Endodermal cell (in vitro differentiated cells): ENCODE results near the gene TLCD3A. TPM values are rescaled to one million over a fixed set of nuclear protein-coding genes. Genes with fewer than 3 reads are reported as not detected.

Experiments
- DNase-seq: peaks from one replicate; pipeline ENCODE4 v3.0.0-alpha.2; 2017
- H3K27ac ChIP-seq: 2 replicates; pipeline ENCODE4 v1.5.1; 2013; ENCODE audit warnings: mild to moderate bottlenecking, low read depth, low read length, moderate library complexity
- H3K27me3 ChIP-seq: 2 replicates; pipeline ENCODE4 v1.6.1; 2013; ENCODE audit warnings: mild to moderate bottlenecking, low read length, moderate library complexity; ENCODE audit not compliant: insufficient read depth, control insufficient read depth, poor library complexity, severe bottlenecking
- H3K36me3 ChIP-seq: 2 replicates; pipeline ENCODE4 v1.7.0; 2013; ENCODE audit warnings: mild to moderate bottlenecking, low read length, moderate library complexity; ENCODE audit not compliant: control insufficient read depth, insufficient read depth
- H3K4me1 ChIP-seq: one replicate; pipeline ENCODE4 v1.7.0; 2013; ENCODE audit warnings: low read length; ENCODE audit not compliant: control insufficient read depth, insufficient read depth
- H3K4me3 ChIP-seq: 2 replicates; pipeline ENCODE4 v1.5.1; 2013; ENCODE audit warnings: mild to moderate bottlenecking, low read length, moderate library complexity
- H3K9ac ChIP-seq: 2 replicates; pipeline ENCODE4 v1.6.1; 2013; ENCODE audit warnings: mild to moderate bottlenecking, low read length, moderate library complexity; ENCODE audit not compliant: poor library complexity, severe bottlenecking; ENCODE audit errors: extremely low read depth
- H3K9me3 ChIP-seq: 2 replicates; pipeline ENCODE4 v1.6.1; 2013; ENCODE audit warnings: mild to moderate bottlenecking, low read length, moderate library complexity; ENCODE audit not compliant: control insufficient read depth
- H3K27ac Mint-ChIP-seq: 2 replicates; pipeline ENCODE4 v1.8.0; 2020; ENCODE audit warnings: mixed read lengths
- H3K27me3 Mint-ChIP-seq: 2 replicates; pipeline ENCODE4 v1.8.0; 2021; ENCODE audit warnings: mild to moderate bottlenecking, mixed read lengths; ENCODE audit not compliant: insufficient read depth
- H3K36me3 Mint-ChIP-seq: 2 replicates; pipeline ENCODE4 v1.8.0; 2020; ENCODE audit warnings: low read depth, mixed read lengths
- H3K4me1 Mint-ChIP-seq: 2 replicates; pipeline ENCODE4 v1.8.0; 2020; ENCODE audit warnings: mixed read lengths
- H3K4me3 Mint-ChIP-seq: 2 replicates; pipeline ENCODE4 v1.8.0; 2020; ENCODE audit warnings: mild to moderate bottlenecking, moderate library complexity, mixed read lengths
- H3K9me3 Mint-ChIP-seq: 2 replicates; pipeline ENCODE4 v1.8.0; 2020; ENCODE audit warnings: mild to moderate bottlenecking, mixed read lengths
- WGBS, 2 experiments: methylation state at CpG; one replicate each; pipeline versions ENCODE4 v1.1.5 to v1.1.7; 2013; ENCODE audit warnings: missing lambda C conversion rate in 2 of 2, mixed read lengths in 1 of 2; ENCODE audit not compliant: insufficient coverage in 1 of 2, insufficient read length in 1 of 2; 5-methylcytosine and 5-hydroxymethylcytosine counted together
- total RNA-seq, 2 donors: library from RNA; stranded (reverse); fragmentation: NEBNext Ultra II Directional in 1 of 2; extraction: Animal tissue kit (Norgen Biotek cat#: 25700) in 1 of 2; gene quantifications; 2 replicates in 1 of 2; 3 replicates in 1 of 2; pipeline ENCODE4 v1.2.1, GENCODE V29; 2021
- TF ChIP-seq, protein P1 (sequence below): fragments of 200-600 bp; sonication (generic); conservative IDR thresholded peaks from 2 replicates; pipeline ENCODE4 v1.5.0; 2021; ENCODE audit warnings: antibody characterized with exemption, mild to moderate bottlenecking

TLCD3A gene
- total RNA-seq, 2 donors from 2014 or later = 16.6 to 28.8 TPM

- peaks cover 6% of the 10 kb centered on the region for H3K9me3 Mint-ChIP-seq
- no peak overlapping the region for H3K9ac ChIP-seq
- H3K27me3 Mint-ChIP-seq = no peaks in the 10 kb centered on the region
- peaks cover 8% of the 10 kb centered on the region for H3K4me1 Mint-ChIP-seq
- H3K4me3 ChIP-seq = no peak overlapping the region
- H3K36me3 Mint-ChIP-seq = peaks cover 70% of the 10 kb centered on the region
- peaks cover 19% of the 10 kb centered on the region for H3K9me3 ChIP-seq
- DNase-seq = no peak
- H3K27ac Mint-ChIP-seq = no peak overlapping the region
- peaks cover 87% of the 10 kb centered on the region for H3K36me3 ChIP-seq
- 95% methylated on average over 7 to 9 of the region's 9 CpGs for WGBS, 2 experiments
- TF ChIP-seq, protein P1, sequence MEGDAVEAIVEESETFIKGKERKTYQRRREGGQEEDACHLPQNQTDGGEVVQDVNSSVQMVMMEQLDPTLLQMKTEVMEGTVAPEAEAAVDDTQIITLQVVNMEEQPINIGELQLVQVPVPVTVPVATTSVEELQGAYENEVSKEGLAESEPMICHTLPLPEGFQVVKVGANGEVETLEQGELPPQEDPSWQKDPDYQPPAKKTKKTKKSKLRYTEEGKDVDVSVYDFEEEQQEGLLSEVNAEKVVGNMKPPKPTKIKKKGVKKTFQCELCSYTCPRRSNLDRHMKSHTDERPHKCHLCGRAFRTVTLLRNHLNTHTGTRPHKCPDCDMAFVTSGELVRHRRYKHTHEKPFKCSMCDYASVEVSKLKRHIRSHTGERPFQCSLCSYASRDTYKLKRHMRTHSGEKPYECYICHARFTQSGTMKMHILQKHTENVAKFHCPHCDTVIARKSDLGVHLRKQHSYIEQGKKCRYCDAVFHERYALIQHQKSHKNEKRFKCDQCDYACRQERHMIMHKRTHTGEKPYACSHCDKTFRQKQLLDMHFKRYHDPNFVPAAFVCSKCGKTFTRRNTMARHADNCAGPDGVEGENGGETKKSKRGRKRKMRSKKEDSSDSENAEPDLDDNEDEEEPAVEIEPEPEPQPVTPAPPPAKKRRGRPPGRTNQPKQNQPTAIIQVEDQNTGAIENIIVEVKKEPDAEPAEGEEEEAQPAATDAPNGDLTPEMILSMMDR = no peak
- H3K27ac ChIP-seq = no peak overlapping the region
- H3K4me1 ChIP-seq = no peaks in the 10 kb centered on the region
- no peaks in the 10 kb centered on the region for H3K27me3 ChIP-seq
- H3K4me3 Mint-ChIP-seq = no peak overlapping the region
These were observed 28.0 kb downstream of the TLCD3A start for GRCh38 chr17:760371-760770.

DNA sequence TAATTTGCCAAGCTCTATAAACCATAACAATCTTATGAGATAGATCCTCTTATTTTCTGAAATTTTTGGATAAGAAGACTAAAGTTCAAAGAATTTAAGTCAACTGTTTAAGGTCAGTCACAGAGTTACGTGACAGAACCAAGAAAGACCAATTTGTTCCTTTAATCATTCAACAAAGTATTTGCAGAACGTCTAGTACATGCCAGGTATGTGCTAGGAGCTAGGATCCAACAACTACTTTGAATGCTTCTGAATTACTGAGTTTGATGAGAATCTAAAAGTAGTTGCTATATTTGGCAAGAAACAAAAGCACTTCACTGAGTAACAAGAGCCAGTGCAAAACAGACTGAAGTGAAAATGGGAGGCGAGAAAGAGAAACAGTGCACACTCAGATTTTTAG, 34.7 kb downstream of the TLCD3A start:
- Mint-ChIP-seq H3K27ac (no peak overlapping the region), H3K4me3 (no peak overlapping the region)

GRCh38 chr17:773016-773415, 40.6 kb downstream of the TLCD3A start:
- H3K9ac ChIP-seq = no peak overlapping the region
- H3K27ac Mint-ChIP-seq = no peak overlapping the region
- H3K4me3 Mint-ChIP-seq = no peak overlapping the region
- no peaks in the 10 kb centered on the region for H3K9me3 ChIP-seq
- TF ChIP-seq, protein P1 = no peak
- H3K9me3 Mint-ChIP-seq = no peaks in the 10 kb centered on the region
- peak overlapping the region; percentile 3 for H3K27ac ChIP-seq
- H3K27me3 Mint-ChIP-seq = no peaks in the 10 kb centered on the region
- no peak overlapping the region for H3K4me3 ChIP-seq
- peaks cover 90% of the 10 kb centered on the region for H3K36me3 ChIP-seq
- 100% methylated on average over 2 of the region's 5 CpGs; no CpG with 5 or more reads in 1 of the 2 experiments for WGBS, 2 experiments
- no peaks in the 10 kb centered on the region for H3K4me1 ChIP-seq
- no peaks in the 10 kb centered on the region for H3K27me3 ChIP-seq
- DNase-seq = no peak
- no peaks in the 10 kb centered on the region for H3K4me1 Mint-ChIP-seq
- peaks cover 85% of the 10 kb centered on the region for H3K36me3 Mint-ChIP-seq

More for the DNA sequence above, 34.7 kb downstream of the TLCD3A start:
- Mint-ChIP-seq H3K36me3 (peaks cover 63% of the 10 kb centered on the region), H3K9me3 (no peaks in the 10 kb centered on the region), H3K4me1 (no peaks in the 10 kb centered on the region), H3K27me3 (no peaks in the 10 kb centered on the region)
- H3K27ac ChIP-seq = no peak overlapping the region
- peaks cover 64% of the 10 kb centered on the region for H3K36me3 ChIP-seq
- 91 to 92% methylated on average over 2 to 3 of the region's 3 CpGs for WGBS, 2 experiments
- H3K4me1 ChIP-seq = no peaks in the 10 kb centered on the region
- no peak overlapping the region for H3K4me3 ChIP-seq
- no peaks in the 10 kb centered on the region for H3K27me3 ChIP-seq
- H3K9me3 ChIP-seq = no peaks in the 10 kb centered on the region
- H3K9ac ChIP-seq = no peak overlapping the region
- no peak for DNase-seq
- TF ChIP-seq, protein P1 = no peak
